Neural crest cell (in vitro differentiated cells): ENCODE results near the gene LMAN2. TPM values are rescaled to one million over a fixed set of nuclear protein-coding genes. Genes with fewer than 3 reads are reported as not detected.

Source experiments
- DNase-seq: peaks from one replicate; pipeline ENCODE4 v3.0.0; 2021; ENCODE audit warnings: low read depth, mixed read lengths, low spot score
- H3K27ac Mint-ChIP-seq: one replicate; pipeline ENCODE4 v1.8.0; 2021; ENCODE audit warnings: mild to moderate bottlenecking, mixed read lengths; ENCODE audit not compliant: unreplicated experiment
- H3K27me3 Mint-ChIP-seq: 2 replicates; pipeline ENCODE4 v1.8.0; 2021; ENCODE audit warnings: low read depth, mild to moderate bottlenecking, mixed read lengths
- H3K36me3 Mint-ChIP-seq: 2 replicates; pipeline ENCODE4 v1.8.0; 2021; ENCODE audit warnings: low read depth, mild to moderate bottlenecking, mixed read lengths
- H3K4me1 Mint-ChIP-seq: 2 replicates; pipeline ENCODE4 v1.8.0; 2021; ENCODE audit warnings: mixed read lengths
- H3K4me3 Mint-ChIP-seq: one replicate; pipeline ENCODE4 v1.8.0; 2021; ENCODE audit warnings: mild to moderate bottlenecking, mixed read lengths
- H3K9me3 Mint-ChIP-seq: 2 replicates; pipeline ENCODE4 v1.8.0; 2021; ENCODE audit warnings: mixed read lengths
- CTCF ChIP-seq: fragments of 200-600 bp; sonication (generic); conservative IDR thresholded peaks from 2 replicates; pipeline ENCODE4 v1.5.0; 2021; ENCODE audit warnings: antibody characterized with exemption, mild to moderate bottlenecking
- total RNA-seq: library from RNA; stranded (reverse); gene quantifications from 2 replicates; pipeline ENCODE4 v1.2.1, GENCODE V29; 2021

LMAN2 gene
- total RNA-seq, 1 donor from 2014 or later, result 80.5 TPM

- no peak for TF ChIP-seq CTCF
- no peaks in the 10 kb centered on the region for H3K9me3 Mint-ChIP-seq
- peaks cover 7% of the 10 kb centered on the region for H3K27me3 Mint-ChIP-seq
- peaks cover 35% of the 10 kb centered on the region for H3K4me1 Mint-ChIP-seq
- H3K36me3 Mint-ChIP-seq, result no peaks in the 10 kb centered on the region
- peak overlapping the region; percentile 62 for H3K4me3 Mint-ChIP-seq
- DNase-seq, result no peak
- H3K27ac Mint-ChIP-seq, result no peak overlapping the region
These were observed 51.8 kb downstream of the LMAN2 start for GRCh38 chr5:177299697-177300096.

GRCh38 chr5:177297922-177298321 lies 53.5 kb downstream of the LMAN2 start:
- Mint-ChIP-seq H3K4me1 (peaks cover 25% of the 10 kb centered on the region), H3K27me3 (peaks cover 2% of the 10 kb centered on the region), H3K36me3 (peaks cover 4% of the 10 kb centered on the region), H3K9me3 (no peaks in the 10 kb centered on the region), H3K4me3 (peak overlapping the region; percentile 34), H3K27ac (no peak overlapping the region)
- TF ChIP-seq CTCF, result no peak
- no peak for DNase-seq

DNA sequence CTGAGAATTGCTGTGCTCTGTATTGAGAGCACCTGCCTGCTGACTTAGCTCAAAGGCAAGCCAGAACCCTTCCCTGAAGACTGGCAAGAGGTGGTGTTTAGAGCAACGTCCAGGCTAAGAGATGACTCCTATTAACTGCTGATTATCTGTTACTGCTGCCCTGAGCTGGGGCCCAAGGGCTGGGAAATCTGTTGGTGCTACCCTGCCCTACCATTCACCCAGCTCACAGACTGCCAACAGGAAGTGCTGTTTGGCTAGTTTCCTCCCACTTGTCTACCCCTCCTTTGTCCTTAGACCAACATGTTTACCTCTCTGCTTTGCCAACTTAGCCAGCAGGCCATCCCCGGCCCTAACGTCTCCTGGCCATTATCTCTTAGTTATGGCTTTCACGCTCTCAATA lies 54.9 kb downstream of the LMAN2 start:
- H3K27me3 Mint-ChIP-seq, result no peaks in the 10 kb centered on the region
- no peak overlapping the region for H3K4me3 Mint-ChIP-seq
- H3K27ac Mint-ChIP-seq, result no peak overlapping the region
- DNase-seq, result no peak
- H3K9me3 Mint-ChIP-seq, result no peaks in the 10 kb centered on the region
- peaks cover 14% of the 10 kb centered on the region for H3K4me1 Mint-ChIP-seq
- TF ChIP-seq CTCF, result no peak
- peaks cover 15% of the 10 kb centered on the region for H3K36me3 Mint-ChIP-seq

DNA sequence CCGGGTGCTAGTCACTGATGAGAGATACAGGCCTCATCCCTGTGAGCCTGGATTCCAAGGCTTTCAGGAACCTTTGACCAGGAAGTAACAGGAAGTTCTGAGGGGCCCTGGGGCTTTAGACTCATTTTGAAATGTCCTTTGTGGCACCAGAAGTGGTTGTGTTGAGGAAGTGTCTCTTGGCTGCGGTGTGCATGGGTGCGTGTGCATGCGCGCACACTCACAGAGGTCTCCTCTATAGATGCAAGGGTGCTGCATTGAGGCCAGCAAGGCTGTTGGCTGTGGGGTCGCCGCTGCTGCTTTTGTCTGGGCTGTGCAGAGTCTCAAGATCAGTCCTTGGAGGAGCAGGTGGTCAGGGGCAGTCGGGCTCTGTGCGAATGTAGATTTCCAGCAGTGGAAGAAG lies 55.5 kb downstream of the LMAN2 start:
- H3K4me3 Mint-ChIP-seq, result no peak overlapping the region
- no peak overlapping the region for H3K27ac Mint-ChIP-seq
- peaks cover 18% of the 10 kb centered on the region for H3K36me3 Mint-ChIP-seq

GRCh38 chr5:177294632-177295031 lies 56.8 kb downstream of the LMAN2 start:
- TF ChIP-seq CTCF, result no peak
- no peak for DNase-seq
- Mint-ChIP-seq H3K4me3 (no peak overlapping the region), H3K36me3 (peaks cover 20% of the 10 kb centered on the region), H3K9me3 (no peaks in the 10 kb centered on the region), H3K27ac (peak overlapping the region; percentile 19), H3K4me1 (peaks cover 4% of the 10 kb centered on the region), H3K27me3 (no peaks in the 10 kb centered on the region)

More for the DNA sequence above, 55.5 kb downstream of the LMAN2 start:
- Mint-ChIP-seq H3K4me1 (peaks cover 13% of the 10 kb centered on the region), H3K27me3 (no peaks in the 10 kb centered on the region), H3K9me3 (no peaks in the 10 kb centered on the region)
- TF ChIP-seq CTCF, result no peak
- DNase-seq, result no peak
